GM13976 (cell line): Measurements from ENCODE around the gene IGF2BP3.

Experiments
- DNase-seq: peaks from one replicate; pipeline ENCODE4 v3.0.0; 2012; ENCODE audit warnings: low spot score
- CTCF ChIP-seq: IDR thresholded peaks from 2 replicates; pipeline ENCODE4 v1.5.1; 2012; ENCODE audit warnings: borderline replicate concordance, mild to moderate bottlenecking; ENCODE audit not compliant: insufficient read depth; ENCODE audit errors: extremely low read depth, missing control alignments, control extremely low read depth
- in situ Hi-C: fragments of 300-500 bp; cut with MboI; formaldehyde crosslinking; loops from one replicate; pipeline ENCODE4 v1.12.0; 2022; ENCODE audit warnings: low sequenced_read_pairs, mixed read lengths, inconsistent platforms; ENCODE audit not compliant: unreplicated experiment

Gene IGF2BP3

DNA sequence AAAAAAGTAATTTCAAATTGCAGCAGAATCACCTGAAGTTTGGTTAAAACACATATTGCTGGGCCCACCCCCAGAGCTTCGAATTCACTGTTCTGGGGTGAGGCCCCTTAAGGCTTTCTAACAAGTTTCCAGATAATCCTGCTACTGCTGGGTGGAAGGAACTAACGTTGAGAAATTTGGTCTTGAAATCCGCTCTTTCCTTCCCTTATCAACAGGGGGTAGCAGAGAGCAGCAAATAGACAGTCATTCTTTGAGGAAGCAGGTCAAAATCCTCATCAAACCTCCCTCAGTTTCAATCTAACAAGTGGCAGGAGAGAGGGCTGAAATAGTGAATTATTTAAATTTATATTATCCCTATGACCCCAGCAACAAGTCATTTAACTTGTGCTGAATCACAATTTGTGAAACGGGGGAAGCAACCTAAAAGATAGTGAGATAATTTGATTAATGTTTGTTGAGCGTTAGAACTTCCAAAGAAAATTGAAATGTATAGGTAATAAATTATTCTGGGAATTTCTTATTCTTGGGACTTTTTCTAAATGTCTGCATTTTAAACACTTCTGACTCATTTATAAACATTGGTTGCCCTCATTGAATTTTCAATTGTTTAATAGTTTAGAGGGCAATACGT lies 192.8 kb downstream of the IGF2BP3 start:
- peak; percentile 69 for DNase-seq
- in situ Hi-C loops = loop anchor here (10.0 to 25.0 kb wide), 2 partner anchors 267 to 435 kb away; partner anchors contain the start of gene STK31
- peak; percentile 70 for TF ChIP-seq CTCF

DNA sequence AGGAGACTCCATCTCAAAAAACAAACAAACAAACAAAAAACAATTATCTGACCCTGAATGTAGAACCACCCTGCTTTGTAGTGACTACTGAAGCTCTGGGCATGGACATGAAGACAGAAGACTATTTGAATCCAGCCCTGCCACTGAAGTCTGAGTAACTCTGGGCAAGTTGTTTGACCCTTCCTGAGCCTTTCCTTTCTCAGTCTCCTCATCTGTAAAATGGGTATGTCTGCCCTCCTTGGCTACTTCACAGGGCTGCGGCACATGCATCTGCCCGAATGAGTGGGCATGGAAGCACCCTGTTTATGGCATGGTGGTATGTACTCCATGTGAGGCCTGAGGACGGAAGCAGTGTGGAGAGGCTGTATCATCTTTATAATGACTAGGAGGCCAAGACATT lies 193.3 kb downstream of the IGF2BP3 start:
- in situ Hi-C loops = loop anchor here (10.0 to 25.0 kb wide), 2 partner anchors 268 to 435 kb away; partner anchors contain the start of gene STK31
- DNase-seq = no peak
- TF ChIP-seq CTCF = no peak

- in situ Hi-C loops = loop anchor here (10.0 to 25.0 kb wide), 2 partner anchors 268 to 436 kb away; partner anchors contain the start of gene STK31
- TF ChIP-seq CTCF = no peak
- no peak for DNase-seq
Observed at GRCh38 chr7:23276376-23276775, 193.9 kb downstream of the IGF2BP3 start.

GRCh38 chr7:23275912-23276311 lies 194.4 kb downstream of the IGF2BP3 start:
- no peak for DNase-seq
- in situ Hi-C loops = loop anchor here (10.0 to 25.0 kb wide), 2 partner anchors 269 to 436 kb away; partner anchors contain the start of gene STK31
- TF ChIP-seq CTCF = no peak

GRCh38 chr7:23273141-23273599 lies 197.1 kb downstream of the IGF2BP3 start:
- peak; percentile 90 for TF ChIP-seq CTCF
- in situ Hi-C loops = loop anchor here (10.0 kb wide), 1 partner anchor 272 kb away; no protein-coding TSS in a partner anchor

GRCh38 chr7:23272275-23272674 lies 198.0 kb downstream of the IGF2BP3 start:
- in situ Hi-C loops = loop anchor here (10.0 kb wide), 1 partner anchor 273 kb away; no protein-coding TSS in a partner anchor
- DNase-seq = no peak
- no peak for TF ChIP-seq CTCF

More at GRCh38 chr7:23273141-23273599, 197.1 kb downstream of the IGF2BP3 start:
- DNase-seq = peak; percentile 82
